Adrenal gland (tissue), 5 donors: ENCODE results near the gene FAM89B.

Experiments
- POLR2A ChIP-seq, 2 donors: fragments of 450-650 bp; IDR thresholded peaks; one replicate each; pipeline ENCODE4 v1.6.1; 2017; ENCODE audit warnings: antibody characterized with exemption in 2 of 2, mild to moderate bottlenecking in 2 of 2, moderate library complexity in 1 of 2
- TF ChIP-seq, protein P1 (sequence below), 6 experiments: fragments of 450-650 bp in 4 of 6; fragments of 200-600 bp in 2 of 6; sonication (generic) in 1 of 6; IDR thresholded peaks; 1 replicate in 5 of 6; 2 replicates in 1 of 6; pipeline versions ENCODE4 v1.5.1 to v1.8.0; 2016 to 2021; ENCODE audit warnings: antibody characterized with exemption in 6 of 6, mild to moderate bottlenecking in 2 of 6, moderate library complexity in 1 of 6
- donor health status: DM: no; HTN: no; CAD: no.

DNA sequence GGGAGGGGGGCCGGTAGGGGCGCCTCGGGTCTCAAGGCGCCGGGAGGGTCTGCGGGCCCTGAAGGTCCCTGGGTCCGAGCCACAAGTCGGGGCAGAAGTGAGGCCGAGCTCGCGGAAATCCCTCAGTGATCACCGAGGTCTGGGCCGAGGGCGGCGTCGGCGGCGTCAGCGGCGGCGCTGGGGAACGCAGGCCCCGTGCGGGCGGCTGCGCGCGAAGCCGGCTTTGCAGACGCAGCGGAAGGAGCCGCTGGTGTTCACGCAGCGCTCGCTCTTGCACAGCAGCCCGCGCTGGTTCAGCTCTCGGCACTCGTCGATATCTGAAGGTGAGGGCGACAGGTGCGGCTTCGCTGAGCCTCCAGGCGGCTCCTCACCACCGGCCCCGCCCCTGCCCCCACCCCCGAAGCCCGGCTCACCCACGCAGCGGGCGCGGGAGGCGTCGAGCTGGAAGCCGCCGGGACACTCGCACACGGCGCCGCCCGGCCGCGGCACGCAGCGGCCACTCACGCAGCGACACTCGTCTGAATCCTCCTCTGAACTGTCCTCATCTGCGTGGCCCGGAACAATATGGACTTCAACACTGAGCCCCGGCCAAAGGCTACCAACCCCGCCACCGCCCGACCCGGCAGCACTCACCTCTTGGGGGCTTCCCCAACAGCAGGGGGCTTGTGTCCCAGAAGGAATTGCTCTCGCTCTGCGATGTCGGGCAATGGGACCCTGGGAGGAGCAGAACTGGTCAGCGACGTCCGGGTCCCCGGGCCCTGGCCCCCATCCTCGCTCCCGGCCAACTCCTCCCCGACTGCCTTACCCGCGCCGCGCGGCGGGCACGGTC lies 33.2 kb upstream of the FAM89B start:
- TF ChIP-seq POLR2A (IDR thresholded peaks at IDR 0.05) = no peak
- TF ChIP-seq, protein P1, sequence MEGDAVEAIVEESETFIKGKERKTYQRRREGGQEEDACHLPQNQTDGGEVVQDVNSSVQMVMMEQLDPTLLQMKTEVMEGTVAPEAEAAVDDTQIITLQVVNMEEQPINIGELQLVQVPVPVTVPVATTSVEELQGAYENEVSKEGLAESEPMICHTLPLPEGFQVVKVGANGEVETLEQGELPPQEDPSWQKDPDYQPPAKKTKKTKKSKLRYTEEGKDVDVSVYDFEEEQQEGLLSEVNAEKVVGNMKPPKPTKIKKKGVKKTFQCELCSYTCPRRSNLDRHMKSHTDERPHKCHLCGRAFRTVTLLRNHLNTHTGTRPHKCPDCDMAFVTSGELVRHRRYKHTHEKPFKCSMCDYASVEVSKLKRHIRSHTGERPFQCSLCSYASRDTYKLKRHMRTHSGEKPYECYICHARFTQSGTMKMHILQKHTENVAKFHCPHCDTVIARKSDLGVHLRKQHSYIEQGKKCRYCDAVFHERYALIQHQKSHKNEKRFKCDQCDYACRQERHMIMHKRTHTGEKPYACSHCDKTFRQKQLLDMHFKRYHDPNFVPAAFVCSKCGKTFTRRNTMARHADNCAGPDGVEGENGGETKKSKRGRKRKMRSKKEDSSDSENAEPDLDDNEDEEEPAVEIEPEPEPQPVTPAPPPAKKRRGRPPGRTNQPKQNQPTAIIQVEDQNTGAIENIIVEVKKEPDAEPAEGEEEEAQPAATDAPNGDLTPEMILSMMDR (IDR thresholded peaks at IDR 0.05) = no peak
